Measurements from ENCODE around the gene RPS18.

GRCh38 chr6:33317669-33318425, 46.0 kb downstream of the RPS18 start, which contains the start of gene ZBTB22:
- TF ChIP-seq, protein P1, sequence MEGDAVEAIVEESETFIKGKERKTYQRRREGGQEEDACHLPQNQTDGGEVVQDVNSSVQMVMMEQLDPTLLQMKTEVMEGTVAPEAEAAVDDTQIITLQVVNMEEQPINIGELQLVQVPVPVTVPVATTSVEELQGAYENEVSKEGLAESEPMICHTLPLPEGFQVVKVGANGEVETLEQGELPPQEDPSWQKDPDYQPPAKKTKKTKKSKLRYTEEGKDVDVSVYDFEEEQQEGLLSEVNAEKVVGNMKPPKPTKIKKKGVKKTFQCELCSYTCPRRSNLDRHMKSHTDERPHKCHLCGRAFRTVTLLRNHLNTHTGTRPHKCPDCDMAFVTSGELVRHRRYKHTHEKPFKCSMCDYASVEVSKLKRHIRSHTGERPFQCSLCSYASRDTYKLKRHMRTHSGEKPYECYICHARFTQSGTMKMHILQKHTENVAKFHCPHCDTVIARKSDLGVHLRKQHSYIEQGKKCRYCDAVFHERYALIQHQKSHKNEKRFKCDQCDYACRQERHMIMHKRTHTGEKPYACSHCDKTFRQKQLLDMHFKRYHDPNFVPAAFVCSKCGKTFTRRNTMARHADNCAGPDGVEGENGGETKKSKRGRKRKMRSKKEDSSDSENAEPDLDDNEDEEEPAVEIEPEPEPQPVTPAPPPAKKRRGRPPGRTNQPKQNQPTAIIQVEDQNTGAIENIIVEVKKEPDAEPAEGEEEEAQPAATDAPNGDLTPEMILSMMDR (IDR thresholded peaks at IDR 0.05): no peak
- no peak for TF ChIP-seq POLR2A (IDR thresholded peaks at IDR 0.05)
